DND-41 (cell line): ENCODE results near the gene CCDC158.

Source experiments
- ATAC-seq: fragments of 200-7000 bp; cut with Tn5 transposase; 3 replicates; pipeline ENCODE4 v1.9.1; 2021; ENCODE audit warnings: low read depth; ENCODE audit not compliant: insufficient read depth
- DNase-seq: peaks from one replicate; pipeline ENCODE4 v3.0.0-alpha.2; 2020
- H2AFZ ChIP-seq: 2 replicates; pipeline ENCODE4 v1.6.0; 2012; ENCODE audit warnings: low read depth, low read length
- H3K27ac ChIP-seq: 2 replicates; pipeline ENCODE4 v1.5.1; 2012; ENCODE audit warnings: low read length, inconsistent platforms
- H3K27me3 ChIP-seq: fragments of 200-600 bp; sonication (generic); 2 replicates; pipeline ENCODE4 v1.6.0; 2012; ENCODE audit warnings: low read length, mild to moderate bottlenecking, inconsistent platforms; ENCODE audit not compliant: insufficient read depth, poor library complexity
- H3K36me3 ChIP-seq: 2 replicates; pipeline ENCODE4 v1.5.1; 2012; ENCODE audit warnings: low read length, inconsistent platforms; ENCODE audit not compliant: insufficient read depth
- H3K4me1 ChIP-seq: 2 replicates; pipeline ENCODE4 v1.5.1; 2012; ENCODE audit warnings: mild to moderate bottlenecking, low read length; ENCODE audit not compliant: insufficient read depth
- H3K4me2 ChIP-seq: 2 replicates; pipeline ENCODE4 v1.6.0; 2012; ENCODE audit warnings: mild to moderate bottlenecking, moderate library complexity, low read length, inconsistent platforms; ENCODE audit not compliant: insufficient read depth
- H3K4me3 ChIP-seq, 2 experiments: fragments of 200-600 bp in 1 of 2; shearing (Covaris generic) in 1 of 2; 2 replicates each; pipeline ENCODE4 v1.5.1; 2012 to 2016; ENCODE audit warnings: inconsistent platforms in 2 of 2, low read length in 2 of 2, mild to moderate bottlenecking in 2 of 2, low read depth in 1 of 2, moderate library complexity in 1 of 2
- H3K79me2 ChIP-seq: 2 replicates; pipeline ENCODE4 v1.6.0; 2012; ENCODE audit warnings: low read length, inconsistent platforms; ENCODE audit not compliant: insufficient read depth
- H3K9ac ChIP-seq: 2 replicates; pipeline ENCODE4 v1.6.0; 2012; ENCODE audit warnings: low read depth, mild to moderate bottlenecking, inconsistent platforms, low read length, moderate library complexity
- H3K9me3 ChIP-seq: 2 replicates; pipeline ENCODE4 v1.5.1; 2012; ENCODE audit warnings: low read length, moderate library complexity, mild to moderate bottlenecking, inconsistent platforms; ENCODE audit not compliant: insufficient read depth, severe bottlenecking
- H4K20me1 ChIP-seq: 2 replicates; pipeline ENCODE4 v1.6.0; 2012; ENCODE audit warnings: low read length; ENCODE audit not compliant: insufficient read depth
- CTCF ChIP-seq: IDR thresholded peaks from 2 replicates; pipeline ENCODE4 v1.5.1; 2012; ENCODE audit warnings: borderline replicate concordance, low read length, moderate library complexity, mild to moderate bottlenecking; ENCODE audit not compliant: poor library complexity, severe bottlenecking; ENCODE audit errors: extremely low read depth
- EZH2 ChIP-seq: IDR thresholded peaks from 3 replicates; pipeline ENCODE4 v1.6.1; 2012; ENCODE audit warnings: borderline replicate concordance, low read depth, mild to moderate bottlenecking, moderate library complexity, low read length, inconsistent platforms; ENCODE audit not compliant: severe bottlenecking

CCDC158 gene

GRCh38 chr4:76434901-76435527 lies 14.1 kb upstream of the CCDC158 start, which contains the start of gene SHROOM3:
Gene SHROOM3, plus strand, starts transcription at chr4:76435229. Its CDS starts 824 bp downstream, at chr4:76436053.
- Histone ChIP-seq H3K9ac (no peak within 1 kb of the TSS), H3K4me1 (no peaks in the 10 kb centered on the region), H3K79me2 (no peaks in the 10 kb centered on the region), H3K36me3 (no peaks in the 10 kb centered on the region), H3K9me3 (no peaks in the 10 kb centered on the region), H3K27me3 (peaks cover 3% of the 10 kb centered on the region), H3K27ac (no peak within 1 kb of the TSS), H3K4me2 (no peak within 1 kb of the TSS), H2AFZ (no peak within 1 kb of the TSS), H4K20me1 (no peaks in the 10 kb centered on the region), H3K4me3 (no peak within 1 kb of the TSS)
- ATAC-seq = no peak
- no peak for DNase-seq
- TF ChIP-seq EZH2 (no peak), CTCF (no peak)

DNA sequence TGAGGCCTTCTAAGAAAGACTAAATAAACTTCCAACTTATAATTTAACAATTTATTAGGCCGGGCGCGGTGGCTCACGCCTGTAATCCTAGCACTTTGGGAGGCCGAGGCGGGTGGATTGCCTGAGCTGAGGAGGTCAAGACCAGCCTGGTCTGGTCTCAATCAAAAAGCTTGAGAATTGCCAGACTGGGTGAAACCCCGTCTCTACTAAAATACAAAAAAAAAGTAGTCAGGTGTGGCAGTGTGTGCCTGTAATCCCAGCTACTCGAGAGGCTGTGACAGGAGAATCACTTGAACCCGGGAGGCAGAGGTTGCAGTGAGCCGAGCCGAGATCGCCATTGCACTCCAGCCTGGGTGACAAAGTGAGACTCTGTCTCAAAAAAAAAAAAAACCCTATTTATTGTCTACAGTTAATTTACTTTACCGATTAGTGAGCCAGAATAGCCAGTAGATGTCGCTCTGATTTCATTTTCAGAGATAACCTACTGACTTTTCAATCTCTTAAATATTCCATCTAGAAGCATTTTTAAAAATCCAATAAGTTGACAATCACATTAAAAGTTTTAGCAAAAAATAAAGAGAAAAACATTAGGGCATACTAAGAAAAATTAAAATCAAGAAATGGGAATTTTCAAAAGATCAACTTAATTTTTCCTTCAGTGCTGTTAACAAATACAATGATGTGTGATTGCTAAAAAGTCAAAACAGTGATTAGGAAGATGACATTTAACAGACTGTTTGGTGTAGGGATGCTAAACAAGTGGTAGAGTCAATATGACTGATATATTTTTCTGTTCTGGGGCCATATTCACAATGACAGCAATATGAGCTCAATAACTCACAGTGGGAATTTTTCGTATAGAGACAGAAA lies 9.8 kb upstream of the CCDC158 start:
- Histone ChIP-seq H3K27ac (no peak overlapping the region), H3K27me3 (peaks cover under 1% of the 10 kb centered on the region), H3K9ac (no peak overlapping the region), H3K4me1 (no peaks in the 10 kb centered on the region), H3K79me2 (no peaks in the 10 kb centered on the region), H3K4me2 (no peak overlapping the region), H3K4me3 (no peak overlapping the region), H2AFZ (no peak overlapping the region), H4K20me1 (no peaks in the 10 kb centered on the region), H3K9me3 (no peaks in the 10 kb centered on the region), H3K36me3 (no peaks in the 10 kb centered on the region)
- DNase-seq (peak; percentile 5), ATAC-seq (no peak)
- TF ChIP-seq EZH2 (no peak), CTCF (peak; percentile 64)

DNA sequence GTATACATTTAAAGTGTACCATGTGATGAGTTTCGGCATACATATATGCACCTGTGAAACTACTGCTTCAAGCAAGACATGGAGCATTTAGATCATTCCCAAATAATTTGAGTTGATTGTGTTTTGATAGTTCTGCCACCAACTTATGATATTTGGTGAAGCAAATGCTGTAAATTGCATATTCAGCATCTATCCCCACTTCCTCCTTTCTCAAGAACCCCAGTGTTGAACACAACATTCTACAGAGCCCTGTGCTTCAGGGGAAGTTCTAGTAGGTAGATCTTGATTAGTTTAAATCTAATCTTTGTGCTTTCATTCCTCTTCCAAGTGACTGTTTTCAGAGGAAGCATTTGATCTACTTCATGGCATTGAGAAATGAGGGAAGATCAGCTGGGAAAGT lies 8.7 kb upstream of the CCDC158 start:
- TF ChIP-seq EZH2 (no peak), CTCF (no peak)
- Histone ChIP-seq H2AFZ (no peak overlapping the region), H3K4me3 (no peak overlapping the region), H4K20me1 (no peaks in the 10 kb centered on the region), H3K36me3 (no peaks in the 10 kb centered on the region), H3K4me2 (no peak overlapping the region), H3K9me3 (no peaks in the 10 kb centered on the region), H3K4me1 (no peaks in the 10 kb centered on the region), H3K9ac (no peak overlapping the region), H3K27me3 (no peaks in the 10 kb centered on the region), H3K79me2 (no peaks in the 10 kb centered on the region), H3K27ac (no peak overlapping the region)
- no peak for ATAC-seq
- DNase-seq = no peak
